NCI-H1092 (cell line): ENCODE measurements around the gene MYH4.

Experiments
- DNase-seq: peaks from one replicate; lab custom pipeline; 2025; lab: John Stamatoyannopoulos, UW

Gene MYH4

GRCh38 chr17:10421900-10422542 is 47.3 kb downstream of the MYH4 start, which contains the start of gene MYH8:
Gene MYH8, minus strand, starts transcription at chr17:10421950. Its CDS starts 1,723 bp downstream, at chr17:10420227.
- DNase-seq = no peak

- no peak for DNase-seq
These were observed 48.1 kb downstream of the MYH4 start for GRCh38 chr17:10421211-10421610.

GRCh38 chr17:10420811-10421210 is 48.5 kb downstream of the MYH4 start:
- no peak for DNase-seq

- DNase-seq = no peak
These were observed 51.9 kb downstream of the MYH4 start for GRCh38 chr17:10417431-10417830.

- DNase-seq = no peak
These were observed 54.2 kb downstream of the MYH4 start for GRCh38 chr17:10415161-10415560.

GRCh38 chr17:10403589-10403988 is 65.8 kb downstream of the MYH4 start:
- DNase-seq = no peak

GRCh38 chr17:10398352-10398751 is 71.0 kb downstream of the MYH4 start:
- DNase-seq = no peak

- no peak for DNase-seq
These were observed 72.7 kb downstream of the MYH4 start for GRCh38 chr17:10396524-10397163.

- no peak for DNase-seq
These were observed 75.0 kb downstream of the MYH4 start for GRCh38 chr17:10394201-10394887.
